ENCODE results near the gene UGCG. TPM values are rescaled to one million over a fixed set of nuclear protein-coding genes. Genes with fewer than 3 reads are reported as not detected.
"Not testable (repeated sequence)": the region's sequence is repeated elsewhere in the genome, so short reads cannot be mapped to it uniquely, and the experiment has no call there.

The UGCG gene
- total RNA-seq, 1 experiment from 2014 or later: 23.1 TPM

- no peak overlapping the region for H3K4me3 ChIP-seq (ENCODE audit: low read depth, low read length, poor library complexity, severe bottlenecking)
- BruUV-seq (replicated peaks): no TSS peak
- intact Hi-C loops (cut with micrococcal nuclease; ENCODE audit: unreplicated experiment): no loop called here
- POLR2A ChIA-PET (ENCODE audit: low non-redundant PET): no interaction called here
- H3K27me3 ChIP-seq (replicated peaks; ENCODE audit: insufficient read depth, low read depth, low read length, poor library complexity): no peaks in the 10 kb centered on the region
- no peaks in the 10 kb centered on the region for H3K36me3 ChIP-seq (ENCODE audit: insufficient read depth, low read length, poor library complexity, severe bottlenecking)
- CTCF ChIA-PET: no interaction called here
- DNase-seq (ENCODE audit: low spot score): no peak
- no peak overlapping the region for H3K27ac ChIP-seq (ENCODE audit: low read depth, low read length, poor library complexity, severe bottlenecking)
- TF ChIP-seq EZH2 (IDR thresholded peaks at IDR 0.05; ENCODE audit: borderline replicate concordance, low read depth, low read length, poor library complexity, severe bottlenecking): no peak
- TF ChIP-seq, protein P1, sequence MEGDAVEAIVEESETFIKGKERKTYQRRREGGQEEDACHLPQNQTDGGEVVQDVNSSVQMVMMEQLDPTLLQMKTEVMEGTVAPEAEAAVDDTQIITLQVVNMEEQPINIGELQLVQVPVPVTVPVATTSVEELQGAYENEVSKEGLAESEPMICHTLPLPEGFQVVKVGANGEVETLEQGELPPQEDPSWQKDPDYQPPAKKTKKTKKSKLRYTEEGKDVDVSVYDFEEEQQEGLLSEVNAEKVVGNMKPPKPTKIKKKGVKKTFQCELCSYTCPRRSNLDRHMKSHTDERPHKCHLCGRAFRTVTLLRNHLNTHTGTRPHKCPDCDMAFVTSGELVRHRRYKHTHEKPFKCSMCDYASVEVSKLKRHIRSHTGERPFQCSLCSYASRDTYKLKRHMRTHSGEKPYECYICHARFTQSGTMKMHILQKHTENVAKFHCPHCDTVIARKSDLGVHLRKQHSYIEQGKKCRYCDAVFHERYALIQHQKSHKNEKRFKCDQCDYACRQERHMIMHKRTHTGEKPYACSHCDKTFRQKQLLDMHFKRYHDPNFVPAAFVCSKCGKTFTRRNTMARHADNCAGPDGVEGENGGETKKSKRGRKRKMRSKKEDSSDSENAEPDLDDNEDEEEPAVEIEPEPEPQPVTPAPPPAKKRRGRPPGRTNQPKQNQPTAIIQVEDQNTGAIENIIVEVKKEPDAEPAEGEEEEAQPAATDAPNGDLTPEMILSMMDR (conservative IDR thresholded peaks at IDR 0.05; ENCODE audit: low read depth, low read length): no peak
- H3K4me1 ChIP-seq (ENCODE audit: insufficient read depth, low read length, poor library complexity, severe bottlenecking): peaks cover 9% of the 10 kb centered on the region
- no peaks in the 10 kb centered on the region for H3K9me3 ChIP-seq (ENCODE audit: low read depth, low read length, poor library complexity, severe bottlenecking)
These were observed 22.1 kb upstream of the UGCG start for GRCh38 chr9:111874500-111874899.

GRCh38 chr9:111875291-111875690, 21.3 kb upstream of the UGCG start:
- H3K9me3 ChIP-seq (ENCODE audit: low read depth, low read length, poor library complexity, severe bottlenecking); intact Hi-C loops (cut with micrococcal nuclease; ENCODE audit: unreplicated experiment); CTCF ChIA-PET; BruUV-seq (replicated peaks); H3K4me1 ChIP-seq (ENCODE audit: insufficient read depth, low read length, poor library complexity, severe bottlenecking); H3K27me3 ChIP-seq (replicated peaks; ENCODE audit: insufficient read depth, low read depth, low read length, poor library complexity); H3K27ac ChIP-seq (ENCODE audit: low read depth, low read length, poor library complexity, severe bottlenecking); H3K36me3 ChIP-seq (ENCODE audit: insufficient read depth, low read length, poor library complexity, severe bottlenecking); POLR2A ChIA-PET (ENCODE audit: low non-redundant PET); DNase-seq (ENCODE audit: low spot score); H3K4me3 ChIP-seq (ENCODE audit: low read depth, low read length, poor library complexity, severe bottlenecking): not testable (repeated sequence)

DNA sequence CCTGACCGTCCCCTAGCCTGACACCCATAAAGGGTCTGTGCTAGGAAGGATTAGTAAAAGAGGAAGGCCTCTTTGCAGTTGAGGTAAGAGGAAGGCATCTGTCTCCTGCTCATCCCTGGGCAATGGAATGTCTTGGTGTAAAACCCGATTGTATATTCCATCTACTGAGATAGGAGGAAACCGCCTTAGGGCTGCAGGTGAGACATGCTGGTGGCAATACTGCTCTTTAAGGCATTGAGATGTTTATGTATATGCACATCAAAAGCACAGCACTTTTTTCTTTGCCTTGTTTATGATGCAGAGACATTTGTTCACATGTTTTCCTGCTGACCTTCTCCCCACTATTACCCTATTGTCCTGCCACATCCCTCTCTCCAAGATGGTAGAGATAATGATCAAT, 20.9 kb upstream of the UGCG start:
- POLR2A ChIA-PET (ENCODE audit: low non-redundant PET); CTCF ChIA-PET; BruUV-seq (replicated peaks); H3K36me3 ChIP-seq (ENCODE audit: insufficient read depth, low read length, poor library complexity, severe bottlenecking); H3K4me1 ChIP-seq (ENCODE audit: insufficient read depth, low read length, poor library complexity, severe bottlenecking); H3K4me3 ChIP-seq (ENCODE audit: low read depth, low read length, poor library complexity, severe bottlenecking); H3K27me3 ChIP-seq (replicated peaks; ENCODE audit: insufficient read depth, low read depth, low read length, poor library complexity); H3K9me3 ChIP-seq (ENCODE audit: low read depth, low read length, poor library complexity, severe bottlenecking); H3K27ac ChIP-seq (ENCODE audit: low read depth, low read length, poor library complexity, severe bottlenecking); DNase-seq (ENCODE audit: low spot score); intact Hi-C loops (cut with micrococcal nuclease; ENCODE audit: unreplicated experiment): not testable (repeated sequence)

DNA sequence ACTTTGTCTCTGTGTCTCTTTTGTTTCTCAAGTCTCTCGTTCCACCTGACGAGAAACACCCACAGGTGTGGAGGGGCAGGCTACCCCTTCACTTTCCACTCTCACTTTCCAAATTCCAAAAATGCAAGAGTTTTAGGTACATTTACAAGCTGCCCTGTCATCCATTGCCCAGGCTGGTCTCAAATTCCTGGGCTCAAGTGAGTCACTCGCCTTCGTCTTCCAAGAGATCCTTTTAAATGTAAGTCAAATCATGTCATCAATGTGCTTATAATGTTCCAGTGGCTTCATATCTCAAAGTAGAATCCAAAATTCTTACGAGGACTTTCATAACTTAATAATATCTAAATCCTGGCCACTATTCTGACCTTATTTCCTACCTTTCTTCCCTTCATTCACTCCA, 20.4 kb upstream of the UGCG start:
- Histone ChIP-seq H3K4me1 (ENCODE audit: insufficient read depth, low read length, poor library complexity, severe bottlenecking) (peaks cover 9% of the 10 kb centered on the region), H3K4me3 (ENCODE audit: low read depth, low read length, poor library complexity, severe bottlenecking) (no peak overlapping the region), H3K36me3 (ENCODE audit: insufficient read depth, low read length, poor library complexity, severe bottlenecking) (no peaks in the 10 kb centered on the region), H3K27me3 (replicated peaks; ENCODE audit: insufficient read depth, low read depth, low read length, poor library complexity) (no peaks in the 10 kb centered on the region), H3K27ac (ENCODE audit: low read depth, low read length, poor library complexity, severe bottlenecking) (no peak overlapping the region), H3K9me3 (ENCODE audit: low read depth, low read length, poor library complexity, severe bottlenecking) (peaks cover under 1% of the 10 kb centered on the region)
- no peak for DNase-seq (ENCODE audit: low spot score)
- BruUV-seq (replicated peaks): no TSS peak
- ChIA-PET POLR2A (ENCODE audit: low non-redundant PET) (no interaction called here), CTCF (no interaction called here)
- intact Hi-C loops (cut with micrococcal nuclease; ENCODE audit: unreplicated experiment): no loop called here
- TF ChIP-seq EZH2 (IDR thresholded peaks at IDR 0.05; ENCODE audit: borderline replicate concordance, low read depth, low read length, poor library complexity, severe bottlenecking): no peak
- TF ChIP-seq, protein P1 (conservative IDR thresholded peaks at IDR 0.05; ENCODE audit: low read depth, low read length): no peak

Data from A673 (cell line).